GM13976 (cell line): ENCODE measurements around the gene KLHL13.
"Not testable (repeated sequence)": the region's sequence is repeated elsewhere in the genome, so short reads cannot be mapped to it uniquely, and the experiment has no call there.

Source experiments
- DNase-seq: peaks from one replicate; pipeline ENCODE4 v3.0.0; 2012; ENCODE audit warnings: low spot score
- CTCF ChIP-seq: IDR thresholded peaks from 2 replicates; pipeline ENCODE4 v1.5.1; 2012; ENCODE audit warnings: borderline replicate concordance, mild to moderate bottlenecking; ENCODE audit not compliant: insufficient read depth; ENCODE audit errors: extremely low read depth, missing control alignments, control extremely low read depth
- in situ Hi-C: fragments of 300-500 bp; cut with MboI; formaldehyde crosslinking; loops from one replicate; pipeline ENCODE4 v1.12.0; 2022; ENCODE audit warnings: low sequenced_read_pairs, mixed read lengths, inconsistent platforms; ENCODE audit not compliant: unreplicated experiment

The KLHL13 gene

GRCh38 chrX:117969328-117969727, 147.3 kb downstream of the KLHL13 start:
- DNase-seq = no peak
- in situ Hi-C loops = no loop called here
- TF ChIP-seq CTCF = no peak

GRCh38 chrX:117959045-117959444, 157.6 kb downstream of the KLHL13 start:
- in situ Hi-C loops = no loop called here
- TF ChIP-seq CTCF = no peak
- DNase-seq = no peak

GRCh38 chrX:117957128-117957527, 159.5 kb downstream of the KLHL13 start:
- no peak for DNase-seq
- in situ Hi-C loops = no loop called here

GRCh38 chrX:117939296-117939695, 177.3 kb downstream of the KLHL13 start:
- DNase-seq, in situ Hi-C loops: not testable (repeated sequence)

More at GRCh38 chrX:117957128-117957527, 159.5 kb downstream of the KLHL13 start:
- no peak for TF ChIP-seq CTCF

- no peak for TF ChIP-seq CTCF
- no peak for DNase-seq
- in situ Hi-C loops = no loop called here
Measured at GRCh38 chrX:117936118-117936517, 180.5 kb downstream of the KLHL13 start.

GRCh38 chrX:117930116-117930515, 186.5 kb downstream of the KLHL13 start:
- in situ Hi-C loops = not testable (repeated sequence)

GRCh38 chrX:117919755-117920154, 196.9 kb downstream of the KLHL13 start:
- no peak for DNase-seq

More at GRCh38 chrX:117930116-117930515, 186.5 kb downstream of the KLHL13 start:
- not testable (repeated sequence) for DNase-seq

More at GRCh38 chrX:117919755-117920154, 196.9 kb downstream of the KLHL13 start:
- in situ Hi-C loops = no loop called here
- TF ChIP-seq CTCF = no peak
